LNCaP clone FGC (cell line): ENCODE data around the gene LTC4S.

Experiments used
- DNase-seq: peaks from one replicate; pipeline ENCODE4 v3.0.0-alpha.2; 2011; ENCODE audit warnings: low read depth
- H3K4me3 ChIP-seq: 2 replicates; pipeline ENCODE4 v1.5.1; 2011; ENCODE audit warnings: mild to moderate bottlenecking, low read depth, low read length, control low read depth
- CTCF ChIP-seq: IDR thresholded peaks from 2 replicates; pipeline ENCODE4 v1.5.1; 2012; ENCODE audit warnings: mild to moderate bottlenecking; ENCODE audit not compliant: control insufficient read depth, insufficient read depth; ENCODE audit errors: extremely low read depth

The LTC4S gene

GRCh38 chr5:179758955-179759354, 34.8 kb upstream of the LTC4S start:
- TF ChIP-seq CTCF = no peak
- DNase-seq = no peak
- H3K4me3 ChIP-seq = no peak overlapping the region

- no peak for DNase-seq
- H3K4me3 ChIP-seq = no peak overlapping the region
- TF ChIP-seq CTCF = no peak
Measured at GRCh38 chr5:179759581-179760551, 33.9 kb upstream of the LTC4S start.

GRCh38 chr5:179762079-179762780, 31.6 kb upstream of the LTC4S start:
- TF ChIP-seq CTCF = no peak
- no peak overlapping the region for H3K4me3 ChIP-seq
- DNase-seq = no peak

- TF ChIP-seq CTCF = no peak
- no peak for DNase-seq
- no peak overlapping the region for H3K4me3 ChIP-seq
Measured at GRCh38 chr5:179762781-179763176, 31.0 kb upstream of the LTC4S start.

- no peak overlapping the region for H3K4me3 ChIP-seq
- peak; percentile 93 for TF ChIP-seq CTCF
- peak; percentile 43 for DNase-seq
Measured at GRCh38 chr5:179763215-179763945, 30.4 kb upstream of the LTC4S start.

- H3K4me3 ChIP-seq = no peak overlapping the region
- TF ChIP-seq CTCF = no peak
- DNase-seq = no peak
Measured at GRCh38 chr5:179764056-179764455, 29.7 kb upstream of the LTC4S start.
